Lung (tissue), 12 donors: Measurements from ENCODE around the gene ST3GAL3. TPM values are rescaled to one million over a fixed set of nuclear protein-coding genes. Genes with fewer than 3 reads are reported as not detected.

Experiments used
- ATAC-seq: fragments of 200-7000 bp; cut with Tn5 transposase; one replicate; pipeline ENCODE4 v1.9.1; 2020; ENCODE audit warnings: moderate number of reproducible peaks; ENCODE audit not compliant: insufficient read depth, low FRiP score
- DNase-seq, 3 donors: peaks; one replicate each; pipeline ENCODE4 v3.0.0-alpha.2; 2013 to 2017
- H3K27ac ChIP-seq, 2 donors: one replicate each; pipeline ENCODE4 v1.5.1; 2013; ENCODE audit warnings: mild to moderate bottlenecking in 2 of 2, moderate library complexity in 2 of 2, control low read depth in 1 of 2, inconsistent platforms in 1 of 2, low read depth in 1 of 2, low read length in 1 of 2
- H3K27me3 ChIP-seq, 3 donors: one replicate each; pipeline ENCODE4 v1.5.1; 2013; ENCODE audit warnings: low read length in 2 of 3; ENCODE audit not compliant: control insufficient read depth in 3 of 3, insufficient read depth in 3 of 3
- H3K36me3 ChIP-seq, 4 donors: one replicate each; pipeline ENCODE4 v1.5.1; 2013; ENCODE audit warnings: low read length in 4 of 4, mild to moderate bottlenecking in 1 of 4, moderate library complexity in 1 of 4; ENCODE audit not compliant: control insufficient read depth in 4 of 4, insufficient read depth in 4 of 4
- H3K4me1 ChIP-seq, 5 donors: one replicate each; pipeline ENCODE4 v1.5.1; 2013; ENCODE audit warnings: low read length in 5 of 5, mild to moderate bottlenecking in 2 of 5, moderate library complexity in 1 of 5; ENCODE audit not compliant: control insufficient read depth in 5 of 5, insufficient read depth in 5 of 5
- H3K4me3 ChIP-seq: one replicate; pipeline ENCODE4 v1.5.1; 2013; ENCODE audit warnings: mild to moderate bottlenecking, control low read depth, moderate library complexity
- H3K9ac ChIP-seq, 2 donors: one replicate each; pipeline ENCODE4 v1.5.1; 2013; ENCODE audit warnings: low read length in 2 of 2, control low read depth in 1 of 2; ENCODE audit not compliant: insufficient read depth in 1 of 2
- H3K9me3 ChIP-seq, 4 donors: one replicate each; pipeline ENCODE4 v1.5.1; 2013; ENCODE audit warnings: low read length in 3 of 4, mild to moderate bottlenecking in 1 of 4, moderate library complexity in 1 of 4; ENCODE audit not compliant: control insufficient read depth in 4 of 4, insufficient read depth in 3 of 4
- CTCF ChIP-seq: IDR thresholded peaks from 2 replicates; pipeline ENCODE4 v1.5.1; 2012; ENCODE audit warnings: mild to moderate bottlenecking; ENCODE audit errors: control extremely low read depth, extremely low read depth
- WGBS, 2 donors: extraction: QIAGEN DNeasy Blood & Tissue Kit; methylation state at CpG; one replicate each; pipeline ENCODE4 v1.1.7; 2013; 5-methylcytosine and 5-hydroxymethylcytosine counted together
- polyA plus RNA-seq, 2 donors: library from polyadenylated mRNA; stranded (reverse); fragments of 200-250 nt; gene quantifications; one replicate each; pipeline ENCODE4 v1.2.1, GENCODE V29; 2013
- total RNA-seq, 2 donors: library from RNA; depleted of rRNA in 1 of 2; stranded (reverse); fragments of >200 nt in 1 of 2; gene quantifications; one replicate each; pipeline ENCODE4 v1.2.1, GENCODE V29; 2014 to 2021
- donor health status: control.
- donor health status: control.
- donor health status: Bipolar disorder and iron deficiency.
- donor health status: healthy.
- donor health status: DM: yes; HTN: yes; CAD: no.

ST3GAL3 gene
- total and polyA plus RNA-seq, 4 donors: 8.4 to 28.0 (median 17.1) TPM

- Histone ChIP-seq H3K4me3 (no peak overlapping the region), H3K4me1 (peaks cover 0 to 8% (median 0%) of the 10 kb centered on the region in 5 donors), H3K36me3 (peaks cover 0 to 6% (median 4%) of the 10 kb centered on the region in 4 donors), H3K27ac (no peak overlapping the region), H3K27me3 (no peaks in the 10 kb centered on the region), H3K9me3 (no peaks in the 10 kb centered on the region), H3K9ac (no peak overlapping the region)
- WGBS, 2 donors: 61 to 74% methylated on average over 1 of the region's 1 CpG
- no peak for ATAC-seq
- TF ChIP-seq CTCF: no peak
- DNase-seq: peak; percentile 53 to 81 (median 78)
Observed at GRCh38 chr1:43796111-43796581, 88.8 kb downstream of the ST3GAL3 start.

- WGBS, 2 donors: 47 to 77% methylated on average over 3 of the region's 3 CpGs
- Histone ChIP-seq H3K27ac (no peak overlapping the region), H3K27me3 (no peaks in the 10 kb centered on the region), H3K9ac (no peak overlapping the region), H3K9me3 (no peaks in the 10 kb centered on the region), H3K4me3 (no peak overlapping the region), H3K36me3 (peaks cover 0 to 1% (median 0%) of the 10 kb centered on the region in 4 donors), H3K4me1 (peaks cover 0 to 8% (median 0%) of the 10 kb centered on the region in 5 donors)
- ATAC-seq (no peak), DNase-seq (no peak)
- no peak for TF ChIP-seq CTCF
Observed at GRCh38 chr1:43797891-43798290, 90.6 kb downstream of the ST3GAL3 start.

- Histone ChIP-seq H3K9ac (no peak overlapping the region), H3K9me3 (no peaks in the 10 kb centered on the region), H3K27ac (no peak overlapping the region), H3K4me3 (no peak overlapping the region), H3K27me3 (no peaks in the 10 kb centered on the region), H3K4me1 (peaks cover 0 to 8% (median 0%) of the 10 kb centered on the region in 5 donors), H3K36me3 (peaks cover 0 to 4% (median 0%) of the 10 kb centered on the region in 4 donors)
- no peak for TF ChIP-seq CTCF
- 84 to 90% methylated on average over 4 of the region's 4 CpGs for WGBS, 2 donors
- ATAC-seq: no peak
- DNase-seq: no peak
Observed at GRCh38 chr1:43799656-43800635, 92.6 kb downstream of the ST3GAL3 start.
